ENCODE data around the gene NHERF1. TPM values are rescaled to one million over a fixed set of nuclear protein-coding genes. Genes with fewer than 3 reads are reported as not detected.
A peak's percentile ranks its signal among the peaks of the same experiment; 100 is the strongest.

Gene NHERF1
- total RNA-seq, 4 donors from 2014 or later = 8.9 to 12.1 (median 11.0) TPM

DNA sequence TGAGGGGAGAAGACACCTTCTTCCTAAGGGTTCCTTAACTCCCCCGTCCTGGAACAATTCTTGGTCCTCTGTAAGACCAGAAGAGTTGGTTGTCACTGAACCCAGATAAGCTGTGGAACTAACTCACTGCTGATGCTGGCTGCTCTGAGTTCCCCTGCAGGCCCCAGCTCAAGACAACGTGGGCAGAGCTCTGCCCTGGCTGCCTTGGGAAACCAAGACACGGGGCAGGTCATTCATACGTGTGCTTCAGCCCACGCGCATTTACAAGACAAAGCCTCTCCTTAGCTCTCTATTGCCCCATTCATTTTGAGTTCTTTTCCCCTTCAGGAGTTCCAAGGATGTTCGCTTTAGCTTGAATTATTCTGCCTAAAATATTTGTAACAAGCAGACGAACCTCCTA lies 31.1 kb downstream of the NHERF1 start:
- Histone ChIP-seq H3K27me3 (no peaks in the 10 kb centered on the region), H3K27ac (replicated peaks in 1 of 4) (peak overlapping the region in 1 of 4 donors; percentile 30), H3K4me3 (no peak overlapping the region), H3K9me3 (no peaks in the 10 kb centered on the region), H3K4me1 (peaks cover 17 to 41% (median 31%) of the 10 kb centered on the region in 4 donors), H3K36me3 (peaks cover 0 to 38% (median 11%) of the 10 kb centered on the region in 4 donors)
- TF ChIP-seq CTCF (IDR thresholded peaks at IDR 0.05) = no peak
- 84% methylated on average over 8 of the region's 8 CpGs for WGBS
- DNase-seq (ENCODE audit: extremely low spot score) = no peak
- intact Hi-C loops (cut with DNase I) = no loop called here

DNA sequence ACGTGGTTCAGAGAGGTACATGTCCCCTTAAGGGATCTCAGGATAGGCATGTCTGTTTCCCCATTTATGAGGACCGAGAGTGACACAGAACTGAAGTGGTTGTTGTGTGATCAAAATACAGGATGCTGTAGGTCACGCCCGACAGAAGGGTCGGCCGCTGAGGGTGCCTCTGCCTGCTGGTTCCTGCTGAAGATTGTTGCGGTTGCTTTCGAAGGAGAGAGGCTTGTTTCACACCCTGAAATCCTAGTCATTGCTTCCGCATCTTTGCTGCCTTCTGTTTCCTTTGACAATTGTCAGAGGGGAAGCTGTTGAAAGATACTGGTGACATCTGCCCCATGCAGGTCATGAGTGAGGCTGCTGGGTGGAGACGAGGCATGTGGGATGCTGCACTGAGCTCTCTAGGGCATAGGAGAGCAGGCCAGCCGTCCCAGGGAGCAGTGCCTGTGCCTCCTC lies 31.5 kb downstream of the NHERF1 start:
- WGBS = 72% methylated on average over 11 of the region's 11 CpGs
- no peaks in the 10 kb centered on the region for H3K9me3 ChIP-seq
- no peak for TF ChIP-seq EP300 (IDR thresholded peaks at IDR 0.05)
- no peak for TF ChIP-seq CTCF (IDR thresholded peaks at IDR 0.05)
- peak; percentile 9 to 31 for TF ChIP-seq POLR2AphosphoS5 (IDR thresholded peaks at IDR 0.05)
- TF ChIP-seq POLR2A (IDR thresholded peaks at IDR 0.05; ENCODE audit: low read depth) = no peak
- H3K27me3 ChIP-seq = no peaks in the 10 kb centered on the region
- peaks cover 0 to 40% (median 11%) of the 10 kb centered on the region in 4 donors for H3K36me3 ChIP-seq
- H3K4me1 ChIP-seq = peaks cover 14 to 36% (median 26%) of the 10 kb centered on the region in 4 donors
- intact Hi-C loops (cut with DNase I) = no loop called here
- peak overlapping the region in 1 of 4 donors; percentile 30 for H3K27ac ChIP-seq (replicated peaks in 1 of 4)
- DNase-seq (ENCODE audit: extremely low spot score) = no peak
- no peak overlapping the region for H3K4me3 ChIP-seq

DNA sequence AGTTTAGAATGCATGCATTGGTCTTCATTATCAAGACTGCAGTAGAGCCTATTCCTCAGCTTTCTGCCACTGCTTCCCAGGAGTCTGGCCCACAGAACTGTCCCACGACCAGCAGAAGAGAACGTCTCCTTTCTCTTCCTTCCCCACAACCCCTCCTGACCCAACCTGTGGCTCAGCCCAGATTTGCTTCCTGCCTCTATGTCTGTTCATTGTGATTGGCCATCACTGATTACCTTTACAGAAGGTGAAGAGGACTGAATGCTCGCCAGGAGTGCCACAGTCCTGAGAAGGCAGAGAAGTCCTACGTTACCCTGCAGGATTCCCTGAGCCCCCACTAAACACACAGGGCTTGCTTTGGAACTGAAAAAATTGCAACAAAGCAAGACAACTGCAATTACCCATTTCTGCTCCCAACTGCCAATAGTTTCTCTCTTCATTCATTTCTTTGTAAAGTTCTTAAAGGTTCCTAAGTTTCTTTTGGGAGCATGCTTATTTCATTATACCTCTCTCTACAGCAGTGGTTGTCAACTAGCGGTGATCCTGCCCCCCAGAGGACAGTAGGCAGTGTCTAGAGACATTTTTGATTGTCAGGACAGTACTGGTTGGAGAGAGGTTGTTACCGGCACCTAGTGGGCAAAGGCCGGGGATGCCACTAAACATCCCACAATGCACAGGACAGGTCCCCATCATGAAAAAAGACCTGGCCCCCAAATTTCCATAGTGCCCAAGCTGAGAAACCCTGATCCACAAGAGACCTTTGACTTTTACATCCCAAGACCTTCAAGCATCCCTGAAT lies 32.2 kb downstream of the NHERF1 start:
- peaks cover 0 to 47% (median 16%) of the 10 kb centered on the region in 4 donors for H3K36me3 ChIP-seq
- H3K27me3 ChIP-seq = no peaks in the 10 kb centered on the region
- H3K9me3 ChIP-seq = no peaks in the 10 kb centered on the region
- 76% methylated on average over 7 of the region's 7 CpGs for WGBS
- peaks cover 7 to 29% (median 19%) of the 10 kb centered on the region in 4 donors for H3K4me1 ChIP-seq
- no peak overlapping the region for H3K4me3 ChIP-seq
- TF ChIP-seq EP300 (IDR thresholded peaks at IDR 0.05) (no peak), POLR2AphosphoS5 (IDR thresholded peaks at IDR 0.05) (no peak), CTCF (IDR thresholded peaks at IDR 0.05) (peak in 1 of 3 experiments; percentile 8), POLR2A (IDR thresholded peaks at IDR 0.05; ENCODE audit: low read depth) (no peak)
- H3K27ac ChIP-seq (replicated peaks in 1 of 4) = no peak overlapping the region
- DNase-seq (ENCODE audit: extremely low spot score) = no peak
- intact Hi-C loops (cut with DNase I) = no loop called here

DNA sequence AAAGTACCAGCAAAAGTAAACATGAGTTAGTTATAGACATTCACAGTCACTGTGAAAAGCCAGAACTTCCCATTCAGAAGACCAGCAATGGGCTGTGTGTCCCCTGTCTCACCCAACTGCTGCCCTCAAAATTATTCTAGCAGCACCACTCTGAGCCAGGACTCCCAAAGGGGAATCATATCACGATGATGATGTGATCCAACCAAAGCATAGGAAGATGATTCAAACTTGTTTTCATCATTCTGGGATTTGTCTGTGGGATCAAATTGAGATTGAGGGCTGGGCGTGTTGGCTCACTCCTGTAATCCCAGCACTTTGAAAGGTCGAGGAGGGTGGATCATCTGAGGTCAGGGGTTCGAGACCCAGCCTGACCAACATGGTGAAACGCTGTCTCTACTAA lies 34.1 kb downstream of the NHERF1 start:
- intact Hi-C loops (cut with DNase I) = no loop called here
- Histone ChIP-seq H3K27ac (replicated peaks in 1 of 4) (no peak overlapping the region), H3K36me3 (peaks cover 0 to 52% (median 19%) of the 10 kb centered on the region in 4 donors), H3K27me3 (no peaks in the 10 kb centered on the region), H3K9me3 (no peaks in the 10 kb centered on the region), H3K4me3 (no peak overlapping the region), H3K4me1 (peaks cover 0 to 15% (median 7%) of the 10 kb centered on the region in 4 donors)
- TF ChIP-seq EP300 (IDR thresholded peaks at IDR 0.05) (no peak), POLR2A (IDR thresholded peaks at IDR 0.05; ENCODE audit: low read depth) (no peak), CTCF (IDR thresholded peaks at IDR 0.05) (no peak), POLR2AphosphoS5 (IDR thresholded peaks at IDR 0.05) (no peak)
- DNase-seq (ENCODE audit: extremely low spot score) = no peak
- 93% methylated on average over 4 of the region's 5 CpGs for WGBS
